Measurements from ENCODE around the gene PANX2.

- TF ChIP-seq CTCF (IDR thresholded peaks at IDR 0.05; ENCODE audit: low read depth, low read length) (no peak), MYC (IDR thresholded peaks at IDR 0.05; ENCODE audit: low read depth, low read length) (no peak)
Measured at GRCh38 chr22:50175921-50176849, 5.7 kb downstream of the PANX2 start.
